OCI-LY3 (cell line): ENCODE measurements around the gene WDR86.

Experiments
- EZH2phosphoT487 ChIP-seq: fragments of 200-600 bp; shearing (Covaris generic); IDR thresholded peaks from 2 replicates; pipeline ENCODE4 v1.6.1; 2018; ENCODE audit warnings: antibody characterized with exemption, mixed run types, low read depth
- TF ChIP-seq, protein P1 (sequence below): fragments of 200-600, 300-600 bp; sonication (generic); IDR thresholded peaks from 2 replicates; pipeline ENCODE4 v1.5.1; 2014; ENCODE audit warnings: antibody characterized with exemption, low read length, low read depth

GRCh38 chr7:151402029-151402835 lies 7.6 kb downstream of the WDR86 start:
- TF ChIP-seq, protein P1, sequence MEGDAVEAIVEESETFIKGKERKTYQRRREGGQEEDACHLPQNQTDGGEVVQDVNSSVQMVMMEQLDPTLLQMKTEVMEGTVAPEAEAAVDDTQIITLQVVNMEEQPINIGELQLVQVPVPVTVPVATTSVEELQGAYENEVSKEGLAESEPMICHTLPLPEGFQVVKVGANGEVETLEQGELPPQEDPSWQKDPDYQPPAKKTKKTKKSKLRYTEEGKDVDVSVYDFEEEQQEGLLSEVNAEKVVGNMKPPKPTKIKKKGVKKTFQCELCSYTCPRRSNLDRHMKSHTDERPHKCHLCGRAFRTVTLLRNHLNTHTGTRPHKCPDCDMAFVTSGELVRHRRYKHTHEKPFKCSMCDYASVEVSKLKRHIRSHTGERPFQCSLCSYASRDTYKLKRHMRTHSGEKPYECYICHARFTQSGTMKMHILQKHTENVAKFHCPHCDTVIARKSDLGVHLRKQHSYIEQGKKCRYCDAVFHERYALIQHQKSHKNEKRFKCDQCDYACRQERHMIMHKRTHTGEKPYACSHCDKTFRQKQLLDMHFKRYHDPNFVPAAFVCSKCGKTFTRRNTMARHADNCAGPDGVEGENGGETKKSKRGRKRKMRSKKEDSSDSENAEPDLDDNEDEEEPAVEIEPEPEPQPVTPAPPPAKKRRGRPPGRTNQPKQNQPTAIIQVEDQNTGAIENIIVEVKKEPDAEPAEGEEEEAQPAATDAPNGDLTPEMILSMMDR: no peak
- TF ChIP-seq EZH2phosphoT487: no peak
